PC-3 (cell line): ENCODE data around the gene RIOX2.

Source experiments
- CTCF ChIP-seq: fragments of 300-600 bp; sonication (generic); conservative IDR thresholded peaks from 2 replicates; pipeline ENCODE4 v1.5.1; 2017; ENCODE audit warnings: antibody characterized with exemption, low read depth, mild to moderate bottlenecking, low read length
- EZH2 ChIP-seq: fragments of 300-600 bp; sonication (generic); IDR thresholded peaks from one replicate; pipeline ENCODE4 v1.6.1; 2017; ENCODE audit warnings: antibody characterized with exemption, mild to moderate bottlenecking, low read length; ENCODE audit not compliant: unreplicated experiment
- EZH2phosphoT487 ChIP-seq: fragments of 300-600 bp; sonication (generic); IDR thresholded peaks from 2 replicates; pipeline ENCODE4 v1.6.1; 2018; ENCODE audit warnings: mild to moderate bottlenecking, antibody characterized with exemption, low read length, borderline replicate concordance

GRCh38 chr3:97952280-97952679 lies 20.0 kb downstream of the RIOX2 start:
- TF ChIP-seq EZH2phosphoT487 (no peak), CTCF (no peak), EZH2 (no peak)
